ENCODE measurements around the gene CEP128.

The CEP128 gene

DNA sequence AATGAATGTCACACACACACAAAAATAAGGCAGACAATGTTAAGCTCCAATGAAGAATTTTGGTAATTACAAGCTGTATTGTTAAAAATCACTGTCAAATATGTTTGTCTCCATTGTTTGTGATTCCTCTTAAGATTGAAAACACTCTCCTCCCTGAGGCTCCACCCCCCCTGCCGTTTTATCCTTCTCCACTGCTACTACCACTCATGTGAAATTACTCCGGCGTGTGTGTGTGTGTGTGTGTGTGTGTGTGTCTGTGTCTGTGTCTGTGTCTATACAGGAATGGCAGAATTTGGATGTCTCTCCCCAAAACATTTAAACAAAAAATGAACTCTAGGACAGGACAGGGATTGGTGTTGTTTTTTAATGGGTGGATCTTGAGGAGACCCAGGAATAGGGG is 365.1 kb downstream of the CEP128 start:
- H3K4me3 ChIP-seq (ENCODE audit: low read depth in 1 of 2, low read length in 1 of 2) = no peak overlapping the region
- H3K4me1 ChIP-seq (ENCODE audit: control insufficient read depth in 1 of 2, insufficient read depth in 1 of 2, low read depth in 1 of 2, low read length in 1 of 2) = no peaks in the 10 kb centered on the region
- TF ChIP-seq, protein P1, sequence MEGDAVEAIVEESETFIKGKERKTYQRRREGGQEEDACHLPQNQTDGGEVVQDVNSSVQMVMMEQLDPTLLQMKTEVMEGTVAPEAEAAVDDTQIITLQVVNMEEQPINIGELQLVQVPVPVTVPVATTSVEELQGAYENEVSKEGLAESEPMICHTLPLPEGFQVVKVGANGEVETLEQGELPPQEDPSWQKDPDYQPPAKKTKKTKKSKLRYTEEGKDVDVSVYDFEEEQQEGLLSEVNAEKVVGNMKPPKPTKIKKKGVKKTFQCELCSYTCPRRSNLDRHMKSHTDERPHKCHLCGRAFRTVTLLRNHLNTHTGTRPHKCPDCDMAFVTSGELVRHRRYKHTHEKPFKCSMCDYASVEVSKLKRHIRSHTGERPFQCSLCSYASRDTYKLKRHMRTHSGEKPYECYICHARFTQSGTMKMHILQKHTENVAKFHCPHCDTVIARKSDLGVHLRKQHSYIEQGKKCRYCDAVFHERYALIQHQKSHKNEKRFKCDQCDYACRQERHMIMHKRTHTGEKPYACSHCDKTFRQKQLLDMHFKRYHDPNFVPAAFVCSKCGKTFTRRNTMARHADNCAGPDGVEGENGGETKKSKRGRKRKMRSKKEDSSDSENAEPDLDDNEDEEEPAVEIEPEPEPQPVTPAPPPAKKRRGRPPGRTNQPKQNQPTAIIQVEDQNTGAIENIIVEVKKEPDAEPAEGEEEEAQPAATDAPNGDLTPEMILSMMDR (IDR thresholded peaks at IDR 0.05) = no peak
- H3K9me3 ChIP-seq = no peaks in the 10 kb centered on the region
- H3K27ac ChIP-seq = no peak overlapping the region
- H3K36me3 ChIP-seq = no peaks in the 10 kb centered on the region
- H3K27me3 ChIP-seq = no peaks in the 10 kb centered on the region

DNA sequence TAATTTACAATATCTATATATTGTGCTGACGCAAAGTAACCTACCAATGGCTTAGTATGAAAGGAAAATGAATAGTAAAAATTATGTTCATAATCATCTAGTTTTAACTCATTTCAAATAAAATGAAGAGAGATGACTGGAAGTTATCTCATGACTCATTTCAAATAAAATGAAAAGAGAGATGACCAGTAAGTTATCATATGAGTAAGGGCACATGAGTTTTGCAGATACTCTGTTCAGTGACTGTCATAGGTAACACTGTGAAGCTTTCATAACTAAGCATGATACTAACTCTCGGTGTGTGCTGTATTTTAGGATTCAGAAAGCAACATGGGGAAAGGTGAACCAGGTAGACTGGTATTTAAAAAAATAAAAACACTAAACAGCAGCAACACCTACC is 365.8 kb downstream of the CEP128 start:
- no peaks in the 10 kb centered on the region for H3K27me3 ChIP-seq
- no peak overlapping the region for H3K27ac ChIP-seq
- H3K9me3 ChIP-seq = no peaks in the 10 kb centered on the region
- TF ChIP-seq, protein P1 (IDR thresholded peaks at IDR 0.05) = no peak
- no peaks in the 10 kb centered on the region for H3K4me1 ChIP-seq (ENCODE audit: control insufficient read depth in 1 of 2, insufficient read depth in 1 of 2, low read depth in 1 of 2, low read length in 1 of 2)
- H3K4me3 ChIP-seq (ENCODE audit: low read depth in 1 of 2, low read length in 1 of 2) = no peak overlapping the region
- H3K36me3 ChIP-seq = no peaks in the 10 kb centered on the region

DNA sequence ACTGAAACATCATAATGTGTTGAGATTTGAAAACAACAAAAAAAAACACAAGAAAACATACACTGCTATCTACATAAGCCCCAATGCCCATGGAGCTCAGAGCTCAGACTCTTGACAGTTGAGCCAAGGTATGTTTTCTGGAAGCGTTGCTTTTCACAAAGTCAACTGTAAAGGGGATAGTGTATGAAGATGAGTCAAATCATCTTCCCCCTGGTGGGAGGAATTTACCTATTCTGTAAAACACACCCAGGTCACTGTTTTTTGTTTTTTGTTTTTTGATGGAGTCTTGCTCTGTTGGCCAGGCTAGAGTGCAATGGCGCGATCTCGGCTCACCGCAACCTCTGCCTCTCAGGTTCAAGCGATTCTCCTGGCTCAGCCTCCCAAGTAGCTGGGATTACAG is 368.9 kb downstream of the CEP128 start:
- Histone ChIP-seq H3K9me3 (no peaks in the 10 kb centered on the region), H3K27ac (no peak overlapping the region), H3K36me3 (no peaks in the 10 kb centered on the region), H3K4me3 (ENCODE audit: low read depth in 1 of 2, low read length in 1 of 2) (no peak overlapping the region), H3K4me1 (ENCODE audit: control insufficient read depth in 1 of 2, insufficient read depth in 1 of 2, low read depth in 1 of 2, low read length in 1 of 2) (no peaks in the 10 kb centered on the region), H3K27me3 (no peaks in the 10 kb centered on the region)
- TF ChIP-seq, protein P1 (IDR thresholded peaks at IDR 0.05) = no peak

DNA sequence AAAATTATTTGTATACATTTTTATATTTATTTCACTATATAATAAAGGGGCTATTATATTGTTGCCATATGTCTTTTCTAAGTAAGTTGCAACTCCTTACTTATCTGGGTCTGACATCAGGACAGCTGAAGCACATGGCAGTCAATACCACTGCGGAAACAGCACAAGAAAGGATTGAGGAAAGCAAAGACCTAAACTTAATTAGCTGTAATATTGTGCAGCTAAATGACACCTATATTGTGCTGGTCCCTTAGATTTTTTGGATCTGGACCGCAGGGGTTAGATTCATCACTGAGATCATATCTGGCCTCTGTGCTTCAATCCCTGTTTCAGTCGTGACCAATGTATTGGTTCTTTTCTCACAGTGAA is 370.6 kb downstream of the CEP128 start:
- Histone ChIP-seq H3K4me3 (ENCODE audit: low read depth in 1 of 2, low read length in 1 of 2) (no peak overlapping the region), H3K9me3 (no peaks in the 10 kb centered on the region), H3K4me1 (ENCODE audit: control insufficient read depth in 1 of 2, insufficient read depth in 1 of 2, low read depth in 1 of 2, low read length in 1 of 2) (no peaks in the 10 kb centered on the region), H3K36me3 (no peaks in the 10 kb centered on the region), H3K27ac (no peak overlapping the region), H3K27me3 (no peaks in the 10 kb centered on the region)
- TF ChIP-seq, protein P1 (IDR thresholded peaks at IDR 0.05) = no peak

DNA sequence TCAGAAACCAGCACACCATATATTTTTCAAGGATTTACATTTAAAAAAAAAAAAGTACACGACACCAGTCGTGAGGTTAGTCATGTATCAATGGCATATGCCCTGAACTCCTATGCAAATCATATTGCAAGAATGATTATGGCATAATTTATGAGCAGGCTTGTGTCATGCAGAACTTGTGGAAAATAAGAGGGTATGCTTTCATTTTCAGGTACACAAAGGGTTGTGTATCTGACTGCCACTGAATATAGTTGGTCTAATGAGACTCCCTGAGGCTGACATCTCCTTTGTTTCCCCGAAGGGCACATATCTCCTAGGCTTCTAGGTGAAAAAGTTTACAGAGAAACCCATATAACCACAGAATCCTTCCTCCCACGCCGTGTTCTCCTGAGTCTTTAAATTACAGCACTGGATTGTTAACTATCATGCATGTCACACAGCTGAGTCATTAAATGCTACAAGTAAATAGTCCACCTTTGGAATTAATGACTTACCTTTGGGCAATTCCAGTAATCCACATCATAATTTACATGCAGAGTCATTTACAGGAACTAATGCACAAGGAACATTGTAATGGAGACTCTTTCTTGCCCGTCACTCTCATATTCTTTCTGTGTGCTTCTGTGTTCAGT is 373.5 kb downstream of the CEP128 start:
- no peaks in the 10 kb centered on the region for H3K36me3 ChIP-seq
- no peaks in the 10 kb centered on the region for H3K27me3 ChIP-seq
- no peak overlapping the region for H3K27ac ChIP-seq
- no peak overlapping the region for H3K4me3 ChIP-seq (ENCODE audit: low read depth in 1 of 2, low read length in 1 of 2)
- H3K9me3 ChIP-seq = no peaks in the 10 kb centered on the region
- TF ChIP-seq, protein P1 (IDR thresholded peaks at IDR 0.05) = no peak
- no peaks in the 10 kb centered on the region for H3K4me1 ChIP-seq (ENCODE audit: control insufficient read depth in 1 of 2, insufficient read depth in 1 of 2, low read depth in 1 of 2, low read length in 1 of 2)

DNA sequence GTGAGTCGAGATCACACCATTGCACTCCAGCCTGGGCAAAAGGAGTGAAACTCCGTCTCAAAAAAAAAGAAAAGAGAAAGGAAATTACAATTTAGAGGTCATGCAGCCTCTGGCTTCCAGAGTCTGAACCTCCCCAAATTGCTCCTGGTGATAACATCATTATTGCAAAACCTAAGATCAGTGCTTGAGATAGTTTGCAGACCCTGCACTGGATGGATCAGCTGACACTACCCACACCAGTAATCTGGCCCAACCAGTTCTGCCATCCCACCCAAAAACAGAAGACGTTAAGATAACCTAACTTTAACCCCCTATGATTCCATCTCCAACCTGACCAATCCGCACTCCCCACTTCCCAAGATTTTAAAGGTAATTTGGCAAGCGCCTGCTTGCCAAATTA is 376.5 kb downstream of the CEP128 start:
- Histone ChIP-seq H3K27me3 (no peaks in the 10 kb centered on the region), H3K27ac (no peak overlapping the region), H3K36me3 (no peaks in the 10 kb centered on the region), H3K9me3 (no peaks in the 10 kb centered on the region), H3K4me3 (ENCODE audit: low read depth in 1 of 2, low read length in 1 of 2) (no peak overlapping the region), H3K4me1 (ENCODE audit: control insufficient read depth in 1 of 2, insufficient read depth in 1 of 2, low read depth in 1 of 2, low read length in 1 of 2) (no peaks in the 10 kb centered on the region)
- TF ChIP-seq, protein P1 (IDR thresholded peaks at IDR 0.05) = no peak
